ENCODE data around the gene EIF4A3. TPM values are rescaled to one million over a fixed set of nuclear protein-coding genes. Genes with fewer than 3 reads are reported as not detected.

Gene EIF4A3
- total and polyA plus RNA-seq, 9 of the 15 experiments (the other 6 are each of a cell fraction or from before 2014, with no cell fraction given), result 62.7 to 171 (median 127) TPM

DNA sequence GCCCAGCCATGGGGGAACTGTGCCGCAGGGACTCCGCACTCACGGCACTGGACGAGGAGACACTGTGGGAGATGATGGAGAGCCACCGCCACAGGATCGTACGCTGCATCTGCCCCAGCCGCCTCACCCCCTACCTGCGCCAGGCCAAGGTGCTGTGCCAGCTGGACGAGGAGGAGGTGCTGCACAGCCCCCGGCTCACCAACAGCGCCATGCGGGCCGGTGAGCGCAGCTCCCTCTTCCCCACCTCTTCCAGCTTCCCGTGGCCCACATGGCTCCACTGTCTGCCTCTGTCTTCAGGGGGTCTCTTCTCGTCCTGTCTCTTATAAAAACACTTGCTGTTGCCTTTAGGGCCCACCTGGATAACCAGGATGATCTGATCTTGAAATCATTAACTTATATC lies 34.5 kb upstream of the EIF4A3 start:
- TF ChIP-seq ZNF140 (CRISPR knock-in tag; IDR thresholded peaks at IDR 0.05) (no peak), POU5F1 (IDR thresholded peaks at IDR 0.05; ENCODE audit: borderline replicate concordance, low read depth, low read length, partially characterized antibody) (no peak), HNRNPLL (IDR thresholded peaks at IDR 0.05; ENCODE audit: low read depth, low read length, poor library complexity, severe bottlenecking) (no peak), HIVEP1 (CRISPR knock-in tag; IDR thresholded peaks at IDR 0.05) (no peak), RBM39 (optimal IDR thresholded peaks at IDR 0.05; ENCODE audit: low read depth, low read length) (no peak)
- FAIRE-seq, result no peak
- Histone ChIP-seq H3K9me3 (replicated peaks; ENCODE audit: control insufficient read depth, insufficient read depth, low read depth, low read length) (no peaks in the 10 kb centered on the region), H3K4me2 (ENCODE audit: insufficient read depth, low read length) (no peak overlapping the region), H3K4me3 (no peak overlapping the region), H2AFZ (ENCODE audit: low read depth, low read length) (no peak overlapping the region), H3K9ac (ENCODE audit: insufficient read depth in 1 of 2, low read depth in 2 of 2, low read length in 2 of 2) (no peak overlapping the region; a peak in 1 of 4 replicates), H3K36me3 (ENCODE audit: control insufficient read depth, insufficient read depth, low read length) (no peaks in the 10 kb centered on the region), H3K27ac (ENCODE audit: extremely low read depth, low read depth, low read length) (no peak overlapping the region), H3K4me1 (replicated peaks in 1 of 2; ENCODE audit: control insufficient read depth in 2 of 2, insufficient read depth in 2 of 2, low read length in 2 of 2) (peaks cover 0 to 22% of the 10 kb centered on the region in 2 experiments; a peak in 2 of 5 replicates), H3K79me2 (ENCODE audit: control insufficient read depth, insufficient read depth, low read length) (no peaks in the 10 kb centered on the region), H4K20me1 (replicated peaks; ENCODE audit: control insufficient read depth, insufficient read depth, low read length) (no peaks in the 10 kb centered on the region; the same call in 1 of the 2 replicates), H3K27me3 (ENCODE audit: control insufficient read depth in 2 of 2, insufficient read depth in 2 of 2, low read length in 2 of 2) (peaks cover 64 to 89% of the 10 kb centered on the region in 2 experiments), H3K9me1 (ENCODE audit: control insufficient read depth, insufficient read depth, low read length) (no peaks in the 10 kb centered on the region)
- intact Hi-C loops (cut with micrococcal nuclease) (loop anchor here (10.0 kb wide), 1 partner anchor 77 kb away; the partner anchor contains the start of gene GAA), in situ Hi-C loops (cut with MboI) (no loop called here)
- no peak for DNase-seq (ENCODE audit: extremely low read depth in 1 of 4, low spot score in 3 of 4)
- ATAC-seq, result no peak
- WGBS (ENCODE audit: insufficient coverage, low coverage, missing lambda C conversion rate), result 17% methylated on average over 16 of the region's 17 CpGs
- CTCF ChIA-PET (ENCODE audit: low intra/inter-chr PET ratio), result no interaction called here
- POLR2A ChIA-PET, result interaction anchor here (0.7 kb wide), 1 partner anchor 153 kb away, joined by 3 read pairs; no protein-coding TSS in a partner anchor
- no TSS peak for BruUV-seq (replicated peaks)

DNA sequence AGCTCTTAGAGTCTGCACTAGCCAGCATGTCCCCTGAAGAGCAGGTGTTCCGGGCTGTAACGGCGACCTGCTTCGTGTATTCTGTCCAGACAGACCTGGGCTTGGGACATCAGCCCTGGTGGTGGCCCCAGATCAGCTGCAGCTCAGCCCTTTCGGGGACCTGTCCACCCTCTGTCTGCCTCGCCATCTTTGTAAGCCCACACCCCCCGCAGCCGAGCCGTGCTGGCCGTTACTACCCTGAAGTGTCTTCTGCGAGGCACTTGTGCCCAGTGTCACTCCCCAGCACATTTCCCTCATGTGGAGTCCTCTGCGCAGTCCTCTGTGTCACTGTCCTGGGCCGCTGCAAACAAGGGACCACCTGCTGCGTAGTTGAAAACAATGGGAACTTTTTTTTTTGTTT lies 33.3 kb upstream of the EIF4A3 start:
- no TSS peak for BruUV-seq (replicated peaks)
- Histone ChIP-seq H4K20me1 (replicated peaks; ENCODE audit: control insufficient read depth, insufficient read depth, low read length) (no peaks in the 10 kb centered on the region; the same call in 1 of the 2 replicates), H3K4me3 (no peak overlapping the region), H3K9ac (ENCODE audit: insufficient read depth in 1 of 2, low read depth in 2 of 2, low read length in 2 of 2) (peak overlapping the region in 1 of 2 experiments; percentile 10; a peak in 1 of 4 replicates), H3K4me2 (ENCODE audit: insufficient read depth, low read length) (no peak overlapping the region), H3K27me3 (ENCODE audit: control insufficient read depth in 2 of 2, insufficient read depth in 2 of 2, low read length in 2 of 2) (peaks cover 64 to 88% of the 10 kb centered on the region in 2 experiments), H3K27ac (ENCODE audit: extremely low read depth, low read depth, low read length) (no peak overlapping the region), H3K9me1 (ENCODE audit: control insufficient read depth, insufficient read depth, low read length) (no peaks in the 10 kb centered on the region), H2AFZ (ENCODE audit: low read depth, low read length) (no peak overlapping the region), H3K79me2 (ENCODE audit: control insufficient read depth, insufficient read depth, low read length) (no peaks in the 10 kb centered on the region), H3K4me1 (replicated peaks in 1 of 2; ENCODE audit: control insufficient read depth in 2 of 2, insufficient read depth in 2 of 2, low read length in 2 of 2) (peaks cover 0 to 21% of the 10 kb centered on the region in 2 experiments; a peak in 2 of 5 replicates), H3K36me3 (ENCODE audit: control insufficient read depth, insufficient read depth, low read length) (no peaks in the 10 kb centered on the region), H3K9me3 (replicated peaks; ENCODE audit: control insufficient read depth, insufficient read depth, low read depth, low read length) (no peaks in the 10 kb centered on the region)
- DNase-seq (ENCODE audit: extremely low read depth in 1 of 4, low spot score in 3 of 4) (no peak), ATAC-seq (no peak), FAIRE-seq (no peak)
- intact Hi-C loops (cut with micrococcal nuclease) (loop anchor here (10.0 kb wide), 1 partner anchor 75 kb away; the partner anchor contains the start of gene GAA), in situ Hi-C loops (cut with MboI) (no loop called here)
- ChIA-PET CTCF (ENCODE audit: low intra/inter-chr PET ratio) (no interaction called here), POLR2A (interaction anchor here (0.7 kb wide), 1 partner anchor 170 kb away, joined by 3 read pairs; no protein-coding TSS in a partner anchor)
- under 1% methylated on average over 14 of the region's 14 CpGs for WGBS (ENCODE audit: insufficient coverage, low coverage, missing lambda C conversion rate)
- TF ChIP-seq TAF7 (tag; IDR thresholded peaks at IDR 0.05), result no peak
- no peak for TF ChIP-seq SNAPC5 (CRISPR knock-in tag; IDR thresholded peaks at IDR 0.05)
- TF ChIP-seq CREM (IDR thresholded peaks at IDR 0.05; ENCODE audit: low read depth), result no peak
- TF ChIP-seq COPS2 (conservative IDR thresholded peaks at IDR 0.05), result no peak
- TF ChIP-seq HDAC8 (tag; IDR thresholded peaks at IDR 0.05), result no peak
- TF ChIP-seq, protein P1, sequence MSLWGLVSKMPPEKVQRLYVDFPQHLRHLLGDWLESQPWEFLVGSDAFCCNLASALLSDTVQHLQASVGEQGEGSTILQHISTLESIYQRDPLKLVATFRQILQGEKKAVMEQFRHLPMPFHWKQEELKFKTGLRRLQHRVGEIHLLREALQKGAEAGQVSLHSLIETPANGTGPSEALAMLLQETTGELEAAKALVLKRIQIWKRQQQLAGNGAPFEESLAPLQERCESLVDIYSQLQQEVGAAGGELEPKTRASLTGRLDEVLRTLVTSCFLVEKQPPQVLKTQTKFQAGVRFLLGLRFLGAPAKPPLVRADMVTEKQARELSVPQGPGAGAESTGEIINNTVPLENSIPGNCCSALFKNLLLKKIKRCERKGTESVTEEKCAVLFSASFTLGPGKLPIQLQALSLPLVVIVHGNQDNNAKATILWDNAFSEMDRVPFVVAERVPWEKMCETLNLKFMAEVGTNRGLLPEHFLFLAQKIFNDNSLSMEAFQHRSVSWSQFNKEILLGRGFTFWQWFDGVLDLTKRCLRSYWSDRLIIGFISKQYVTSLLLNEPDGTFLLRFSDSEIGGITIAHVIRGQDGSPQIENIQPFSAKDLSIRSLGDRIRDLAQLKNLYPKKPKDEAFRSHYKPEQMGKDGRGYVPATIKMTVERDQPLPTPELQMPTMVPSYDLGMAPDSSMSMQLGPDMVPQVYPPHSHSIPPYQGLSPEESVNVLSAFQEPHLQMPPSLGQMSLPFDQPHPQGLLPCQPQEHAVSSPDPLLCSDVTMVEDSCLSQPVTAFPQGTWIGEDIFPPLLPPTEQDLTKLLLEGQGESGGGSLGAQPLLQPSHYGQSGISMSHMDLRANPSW (CRISPR knock-in tag; IDR thresholded peaks at IDR 0.05), result no peak
